Colon (tissue), 2 donors: Measurements from ENCODE around the gene PKP4.

ENCODE experiments used
- FAIRE-seq: peaks from 2 replicates; lab custom pipeline; 2012; peaks lifted over from hg19 to GRCh38; lab: Jason Lieb, UNC
- donor health status: control.
- donor health status: control.

PKP4 gene

DNA sequence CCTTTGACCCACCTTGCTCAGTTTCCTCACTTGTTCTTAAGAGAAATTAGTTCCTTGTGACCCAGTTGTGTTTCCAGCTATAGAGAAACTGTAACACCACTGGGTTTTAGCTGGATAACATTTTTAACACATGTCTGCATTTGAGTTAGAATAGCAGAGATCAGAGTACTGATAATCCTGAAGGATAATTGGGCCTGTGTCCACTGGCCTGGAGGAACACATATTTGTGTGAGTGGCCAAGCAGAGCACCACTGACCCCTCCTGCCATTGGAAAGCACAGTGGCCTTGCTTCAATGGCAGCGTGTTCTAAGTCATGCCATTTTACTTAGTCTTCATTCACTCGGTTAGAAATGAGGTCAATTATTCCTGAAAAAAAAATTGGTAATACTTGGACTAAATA, 42.6 kb downstream of the PKP4 start:
- no peak for FAIRE-seq

GRCh38 chr2:158500333-158500732, 43.6 kb downstream of the PKP4 start:
- FAIRE-seq = no peak

DNA sequence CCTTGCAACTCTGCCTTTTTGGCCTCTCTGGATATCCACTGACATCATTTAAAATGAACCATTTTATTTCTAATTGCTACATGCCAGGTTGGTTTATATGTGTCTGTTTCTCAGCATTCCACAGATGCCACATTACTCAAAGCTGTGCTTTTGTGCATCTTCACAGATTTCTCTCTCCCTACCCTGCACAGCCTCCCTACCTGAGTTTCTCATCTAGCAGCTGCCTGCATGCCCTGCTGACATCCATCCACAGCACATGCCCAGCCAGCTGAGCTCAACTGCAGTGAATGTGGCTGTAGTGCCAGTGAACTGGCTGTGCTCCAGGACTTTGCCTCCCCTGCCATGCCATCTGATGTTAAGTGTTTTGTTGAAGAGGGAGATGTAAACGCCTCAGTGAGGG, 44.5 kb downstream of the PKP4 start:
- no peak for FAIRE-seq

DNA sequence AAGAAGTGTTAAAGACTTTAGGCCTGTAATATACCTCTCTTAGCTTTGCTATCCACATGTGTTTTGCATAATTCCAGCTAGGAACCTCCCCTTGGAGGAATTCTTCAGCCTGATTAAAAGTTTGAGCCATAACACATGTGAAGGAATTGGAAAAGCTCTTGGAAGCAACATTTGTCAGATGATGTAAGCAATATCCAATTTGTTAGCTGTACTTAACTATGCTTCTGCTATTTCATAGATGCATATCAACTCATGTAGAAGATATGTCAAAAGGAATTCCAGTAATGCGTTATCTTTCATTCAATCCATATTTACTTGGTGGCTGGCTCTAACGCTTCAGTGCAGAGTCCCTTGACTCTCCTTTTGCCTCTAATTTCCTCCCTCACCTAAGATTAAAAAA, 46.2 kb downstream of the PKP4 start:
- FAIRE-seq = no peak

- FAIRE-seq = no peak
Measured at GRCh38 chr2:158504088-158504487, 47.3 kb downstream of the PKP4 start.

GRCh38 chr2:158505448-158505934, 48.7 kb downstream of the PKP4 start:
- no peak for FAIRE-seq

- FAIRE-seq = no peak
Measured at GRCh38 chr2:158507141-158507540, 50.4 kb downstream of the PKP4 start.

DNA sequence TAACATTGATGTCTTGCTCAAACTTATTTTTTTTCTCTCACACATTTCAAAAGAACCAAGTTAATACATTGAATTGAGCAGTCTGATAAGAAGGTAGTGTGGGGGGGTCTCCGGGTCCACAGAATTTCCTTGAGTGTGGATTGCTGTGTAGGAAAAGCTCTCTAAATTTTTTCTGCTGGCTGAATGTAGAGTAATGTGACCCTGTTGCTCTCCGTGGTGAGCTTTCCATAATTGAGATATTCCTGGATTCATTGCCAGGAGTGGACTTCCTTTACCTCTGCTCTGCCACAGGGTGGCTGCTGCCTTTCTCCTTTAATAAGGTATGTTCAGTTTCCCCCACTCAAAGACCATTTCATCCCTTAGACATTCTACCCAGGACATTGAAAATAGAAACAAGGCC, 50.9 kb downstream of the PKP4 start:
- no peak for FAIRE-seq

DNA sequence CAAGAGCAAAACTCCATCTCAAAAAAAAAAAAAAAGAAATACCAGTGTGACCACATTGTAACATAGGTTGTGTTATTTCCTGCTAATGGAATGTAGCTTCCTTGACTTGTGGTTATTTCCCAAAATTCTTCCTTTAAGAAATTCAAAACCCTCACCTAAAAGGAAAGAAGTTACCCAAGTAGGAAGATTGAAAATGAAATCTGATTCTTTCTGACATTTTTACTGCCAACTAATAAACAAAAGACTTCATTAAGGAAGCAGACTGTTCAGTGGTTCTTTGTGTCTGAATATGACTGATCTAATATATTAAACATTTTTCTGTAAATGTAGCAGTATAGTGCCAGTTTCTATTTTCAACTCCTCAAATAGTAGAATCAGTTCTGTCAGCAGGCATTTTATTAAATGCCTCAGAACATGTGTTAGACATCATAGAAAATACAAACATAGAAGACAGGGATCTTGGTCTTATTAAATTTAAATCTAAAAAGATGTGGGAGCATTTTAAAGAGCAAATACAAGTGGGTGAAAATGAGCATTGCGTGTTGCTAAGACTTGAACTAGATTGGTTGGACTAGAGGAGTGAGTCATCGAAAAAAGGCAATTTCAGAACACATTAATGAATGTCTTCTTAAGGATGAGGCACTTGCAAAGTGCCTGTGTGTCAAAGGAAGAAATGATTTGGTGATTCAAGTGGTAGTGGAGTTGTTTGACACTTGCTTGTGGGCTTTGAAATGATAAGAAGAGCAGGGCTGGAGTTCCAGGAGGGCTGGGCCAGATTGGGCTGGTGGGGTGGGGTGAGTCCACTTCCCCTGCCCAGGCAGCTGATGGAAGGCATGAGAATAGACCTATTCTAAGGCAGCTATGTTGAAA, 53.4 kb downstream of the PKP4 start:
- no peak for FAIRE-seq

DNA sequence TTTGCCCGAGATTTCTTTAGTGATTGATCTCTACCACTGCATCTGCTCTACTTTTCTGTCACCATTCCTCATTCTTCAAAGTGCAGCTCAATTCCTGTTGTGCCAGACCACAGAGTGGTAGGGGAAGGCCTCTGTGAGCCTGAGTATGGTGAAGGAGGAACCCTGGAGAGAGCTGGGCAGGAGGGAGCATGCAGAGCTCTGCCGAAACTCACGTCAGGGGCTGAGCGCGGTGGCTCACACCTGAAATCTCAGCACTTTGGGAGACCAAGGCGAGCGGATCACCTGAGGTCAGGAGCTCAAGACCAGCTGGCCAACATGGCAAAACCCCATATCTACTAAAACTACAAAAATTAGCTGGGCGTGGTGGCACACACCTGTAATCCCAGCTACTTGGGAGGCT, 54.1 kb downstream of the PKP4 start:
- no peak for FAIRE-seq

DNA sequence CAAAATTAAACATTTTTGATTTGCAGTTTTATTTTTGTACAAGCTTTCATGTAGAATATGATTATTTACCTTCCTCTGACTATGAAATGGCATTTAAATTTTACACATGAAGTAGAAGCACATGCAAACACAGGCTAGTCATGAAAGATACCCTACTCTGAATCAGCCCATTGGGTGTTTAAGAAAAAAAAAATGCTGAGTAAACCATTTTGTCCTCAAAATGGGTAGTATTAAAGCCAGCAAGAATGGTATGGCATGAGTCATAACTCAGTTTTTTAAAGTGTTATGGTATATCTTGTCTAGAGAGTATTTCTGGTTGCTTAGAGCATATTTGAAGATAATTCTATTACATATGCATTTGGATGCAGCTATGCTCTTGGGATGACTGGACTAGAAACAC, 55.0 kb downstream of the PKP4 start:
- no peak for FAIRE-seq

DNA sequence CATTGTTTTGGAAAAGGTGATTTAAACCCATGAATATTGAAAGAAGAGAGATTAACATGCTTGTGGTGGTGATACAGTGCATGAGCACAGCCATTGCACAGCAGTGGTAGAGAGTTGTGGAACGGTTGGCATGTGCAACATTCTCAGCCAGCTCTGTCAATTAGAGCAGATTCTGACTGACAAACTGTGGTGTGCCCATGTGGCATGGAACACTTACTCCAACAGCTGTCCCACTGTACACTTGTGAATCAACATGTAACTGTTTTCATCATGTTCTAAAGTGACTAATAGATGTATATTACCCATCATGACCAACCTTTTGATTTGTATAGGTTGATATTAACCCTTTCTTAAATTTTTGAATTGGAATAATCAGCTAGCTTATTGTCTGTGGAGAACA, 55.6 kb downstream of the PKP4 start:
- FAIRE-seq = no peak

DNA sequence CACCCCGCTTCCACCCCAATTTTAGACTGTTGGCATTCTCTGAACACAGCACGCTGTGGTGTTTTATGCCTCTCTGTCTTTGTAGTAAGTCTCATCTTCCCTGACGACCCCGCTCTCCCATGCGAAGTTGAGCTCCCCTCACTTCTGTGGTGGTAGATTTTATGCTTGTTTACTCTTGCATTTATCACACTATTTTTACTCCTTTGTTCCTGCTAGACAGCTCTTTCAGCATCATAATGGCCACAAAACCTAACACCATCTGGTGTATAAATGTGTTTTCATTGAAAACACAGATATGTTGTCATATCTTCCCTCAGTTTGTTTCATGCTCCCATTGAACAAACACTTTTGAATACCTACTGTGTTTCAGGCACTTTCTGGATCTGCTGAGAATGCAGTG, 57.1 kb downstream of the PKP4 start:
- no peak for FAIRE-seq

- no peak for FAIRE-seq
Measured at GRCh38 chr2:158518084-158518483, 61.3 kb downstream of the PKP4 start.

- FAIRE-seq = no peak
Measured at GRCh38 chr2:158519481-158519880, 62.7 kb downstream of the PKP4 start.

GRCh38 chr2:158529379-158530259, 72.9 kb downstream of the PKP4 start:
- FAIRE-seq = no peak

- no peak for FAIRE-seq
Measured at GRCh38 chr2:158530829-158531228, 74.1 kb downstream of the PKP4 start.

- FAIRE-seq = no peak
Measured at GRCh38 chr2:158533009-158533408, 76.3 kb downstream of the PKP4 start.

- FAIRE-seq = peak; percentile 24
Measured at GRCh38 chr2:158539176-158540005, 82.6 kb downstream of the PKP4 start.

- FAIRE-seq = no peak
Measured at GRCh38 chr2:158542577-158542976, 85.8 kb downstream of the PKP4 start.

DNA sequence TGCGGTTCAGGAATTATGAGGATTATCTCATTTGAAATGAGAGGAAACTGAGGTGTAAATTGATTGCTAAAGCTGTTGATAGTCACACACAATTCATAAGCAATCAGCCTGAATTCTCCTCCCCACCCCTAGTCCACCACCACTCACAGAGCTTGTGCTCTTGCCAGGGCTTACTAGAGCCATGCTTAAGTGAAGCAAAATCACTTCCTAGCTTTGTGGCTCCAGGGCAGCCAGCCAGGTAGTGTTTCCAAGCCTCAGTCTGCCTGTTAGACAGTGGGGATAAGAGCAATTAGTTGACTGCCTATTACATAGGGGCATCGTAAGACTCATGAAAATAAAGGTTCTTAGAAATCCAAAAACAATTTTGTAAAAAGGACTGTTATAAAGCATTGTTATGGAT, 87.2 kb downstream of the PKP4 start:
- FAIRE-seq = no peak

GRCh38 chr2:158544998-158545397, 88.2 kb downstream of the PKP4 start:
- no peak for FAIRE-seq
